WTC11 (cell line): ENCODE results near the gene KAT6B. TPM values are rescaled to one million over a fixed set of nuclear protein-coding genes. Genes with fewer than 3 reads are reported as not detected.

Experiments used
- ATAC-seq: fragments of 200-7000 bp; cut with Tn5 transposase; 2 replicates; pipeline ENCODE4 v1.10.0; 2021; ENCODE audit warnings: mild to moderate bottlenecking, moderate library complexity
- CTCF ChIA-PET: fragments of 300-600 bp; sonication (Branson Sonifier 250); formaldehyde crosslinking; loops from one replicate; lab custom pipeline; 2021; ENCODE audit warnings: antibody characterized with exemption; lab: Charles Lee
- POLR2A ChIA-PET: fragments of 350-600 bp; sonication (Branson Sonifier 250); formaldehyde crosslinking; loops from one replicate; lab custom pipeline; 2021; ENCODE audit warnings: antibody characterized with exemption; lab: Charles Lee
- DNase-seq: peaks from one replicate; pipeline ENCODE4 v3.0.0; 2021; ENCODE audit warnings: low spot score
- H3K27ac Mint-ChIP-seq: 2 replicates; pipeline ENCODE4 v1.8.0; 2021; ENCODE audit warnings: mixed read lengths
- H3K27me3 Mint-ChIP-seq: 2 replicates; pipeline ENCODE4 v1.8.0; 2021; ENCODE audit warnings: low read depth, mild to moderate bottlenecking, moderate library complexity, mixed read lengths
- H3K36me3 Mint-ChIP-seq: 2 replicates; pipeline ENCODE4 v1.8.0; 2021; ENCODE audit warnings: mixed read lengths
- H3K4me1 Mint-ChIP-seq: 2 replicates; pipeline ENCODE4 v1.8.0; 2022; ENCODE audit warnings: mixed read lengths
- H3K4me3 Mint-ChIP-seq: 2 replicates; pipeline ENCODE4 v1.8.0; 2021; ENCODE audit warnings: mild to moderate bottlenecking, moderate library complexity, mixed read lengths
- H3K9me3 Mint-ChIP-seq: 2 replicates; pipeline ENCODE4 v1.8.0; 2021; ENCODE audit warnings: mixed read lengths
- ATF1 ChIP-seq: sonication (generic); formaldehyde crosslinking; IDR thresholded peaks from 2 replicates; pipeline ENCODE4 v1.8.1; 2023; ENCODE audit warnings: mild to moderate bottlenecking, moderate library complexity, missing genetic modification reagents
- CREB1 ChIP-seq: sonication (generic); formaldehyde crosslinking; IDR thresholded peaks from 2 replicates; pipeline ENCODE4 v1.8.0; 2023; ENCODE audit warnings: mild to moderate bottlenecking, missing genetic modification reagents
- E2F1 ChIP-seq: sonication (generic); formaldehyde crosslinking; IDR thresholded peaks from 2 replicates; pipeline ENCODE4 v1.8.0; 2022; ENCODE audit warnings: mild to moderate bottlenecking, missing genetic modification reagents
- ETV6 ChIP-seq: sonication (generic); formaldehyde crosslinking; IDR thresholded peaks from 2 replicates; pipeline ENCODE4 v1.8.1; 2022; ENCODE audit warnings: mild to moderate bottlenecking, missing genetic modification reagents
- FOXJ3 ChIP-seq: sonication (generic); formaldehyde crosslinking; IDR thresholded peaks from 2 replicates; pipeline ENCODE4 v1.9.0; 2021; ENCODE audit warnings: missing genetic modification reagents, mild to moderate bottlenecking, borderline replicate concordance
- FOXK1 ChIP-seq: sonication (generic); formaldehyde crosslinking; IDR thresholded peaks from 2 replicates; pipeline ENCODE4 v1.8.0; 2022; ENCODE audit warnings: mild to moderate bottlenecking, moderate library complexity, missing genetic modification reagents
- JAZF1 ChIP-seq: fragments of 250-450 bp; sonication (Bioruptor Pico); IDR thresholded peaks from 2 replicates; pipeline ENCODE4 v1.9.0; 2021; ENCODE audit warnings: moderate library complexity, mild to moderate bottlenecking, inconsistent platforms
- NFE2L1 ChIP-seq: sonication (generic); formaldehyde crosslinking; IDR thresholded peaks from 2 replicates; pipeline ENCODE4 v1.8.1; 2023; ENCODE audit warnings: missing genetic modification reagents
- OVOL2 ChIP-seq: fragments of 250-450 bp; sonication (Bioruptor Pico); IDR thresholded peaks from 2 replicates; pipeline ENCODE4 v1.9.0; 2021; ENCODE audit warnings: mild to moderate bottlenecking, borderline replicate concordance
- PRDM15 ChIP-seq: sonication (generic); formaldehyde crosslinking; IDR thresholded peaks from 2 replicates; pipeline ENCODE4 v1.8.0; 2022; ENCODE audit warnings: missing genetic modification reagents
- PRRX2 ChIP-seq: fragments of 250-450 bp; sonication (Bioruptor Pico); IDR thresholded peaks from 2 replicates; pipeline ENCODE4 v1.8.0; 2021; ENCODE audit warnings: mild to moderate bottlenecking
- ZNF121 ChIP-seq: sonication (generic); formaldehyde crosslinking; IDR thresholded peaks from 2 replicates; pipeline ENCODE4 v1.8.0; 2023; ENCODE audit warnings: missing genetic modification reagents
- ZNF219 ChIP-seq: sonication (generic); formaldehyde crosslinking; IDR thresholded peaks from 2 replicates; pipeline ENCODE4 v1.8.0; 2023; ENCODE audit warnings: missing genetic modification reagents, mild to moderate bottlenecking, borderline replicate concordance
- ZNF232 ChIP-seq: sonication (generic); formaldehyde crosslinking; IDR thresholded peaks from 2 replicates; pipeline ENCODE4 v1.8.0; 2022; ENCODE audit warnings: mild to moderate bottlenecking, missing genetic modification reagents
- ZNF512 ChIP-seq: sonication (generic); formaldehyde crosslinking; IDR thresholded peaks from 2 replicates; pipeline ENCODE4 v1.8.1; 2022; ENCODE audit warnings: missing genetic modification reagents, borderline replicate concordance
- ZSCAN18 ChIP-seq: fragments of 250-450 bp; sonication (Bioruptor Pico); IDR thresholded peaks from 2 replicates; pipeline ENCODE4 v2.1.2; 2022; ENCODE audit warnings: mild to moderate bottlenecking, moderate library complexity
- total RNA-seq: library from RNA; stranded (reverse); gene quantifications from 3 replicates; pipeline ENCODE4 v1.2.3, GENCODE V29; 2021
- TF ChIP-seq, protein P1 (sequence below): sonication (generic); formaldehyde crosslinking; IDR thresholded peaks from 2 replicates; pipeline ENCODE4 v1.8.0; 2022; ENCODE audit warnings: mild to moderate bottlenecking, missing genetic modification reagents
- TF ChIP-seq, protein P2 (sequence below): fragments of 250-450 bp; sonication (Bioruptor Pico); IDR thresholded peaks from 2 replicates; pipeline ENCODE4 v1.8.0; 2021; ENCODE audit warnings: mild to moderate bottlenecking
- TF ChIP-seq, protein P3 (sequence below): sonication (generic); formaldehyde crosslinking; IDR thresholded peaks from 2 replicates; pipeline ENCODE4 v1.8.0; 2023; ENCODE audit warnings: mild to moderate bottlenecking, missing genetic modification reagents

KAT6B gene
- total RNA-seq, 1 experiment from 2014 or later, result 18.5 TPM

DNA sequence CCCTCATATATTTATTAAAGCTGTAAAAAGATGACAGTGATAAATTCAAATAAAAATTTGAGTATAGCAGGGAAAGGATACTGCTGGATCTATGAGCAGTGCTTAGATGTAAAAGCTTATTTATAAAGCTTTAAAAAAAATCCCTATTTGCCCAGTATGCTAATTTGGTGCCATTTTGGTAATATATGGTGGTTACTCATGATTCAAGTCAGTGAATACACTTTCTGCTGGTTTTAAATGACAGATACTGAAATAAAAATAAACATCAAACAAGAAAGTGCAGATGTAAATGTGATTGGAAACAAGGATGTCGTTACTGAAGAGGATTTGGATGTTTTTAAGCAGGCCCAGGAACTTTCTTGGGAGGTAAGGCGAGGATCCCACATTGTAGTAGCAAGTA is 150.7 kb downstream of the KAT6B start:
- H3K27me3 Mint-ChIP-seq, result no peaks in the 10 kb centered on the region
- peaks cover 6% of the 10 kb centered on the region for H3K36me3 Mint-ChIP-seq
- ATAC-seq, result no peak
- no peak overlapping the region for H3K27ac Mint-ChIP-seq
- ChIA-PET CTCF (interaction anchor here (1.4 to 1.7 kb wide), 2 partner anchors 19 to 121 kb away, joined by 5 to 6 read pairs; no protein-coding TSS in a partner anchor), POLR2A (no interaction called here)
- no peak overlapping the region for H3K4me3 Mint-ChIP-seq
- no peaks in the 10 kb centered on the region for H3K4me1 Mint-ChIP-seq
- DNase-seq, result no peak
- no peaks in the 10 kb centered on the region for H3K9me3 Mint-ChIP-seq
- TF ChIP-seq ETV6 (CRISPR knock-in tag) (no peak), ATF1 (CRISPR knock-in tag) (no peak), CREB1 (CRISPR knock-in tag) (no peak)

GRCh38 chr10:74977913-74978847 is 151.8 kb downstream of the KAT6B start:
- Mint-ChIP-seq H3K4me1 (no peaks in the 10 kb centered on the region), H3K27ac (no peak overlapping the region), H3K9me3 (no peaks in the 10 kb centered on the region), H3K4me3 (no peak overlapping the region), H3K27me3 (no peaks in the 10 kb centered on the region), H3K36me3 (peaks cover 8% of the 10 kb centered on the region)
- DNase-seq (no peak), ATAC-seq (no peak)
- ChIA-PET CTCF (no interaction called here), POLR2A (no interaction called here)
- TF ChIP-seq E2F1 (CRISPR knock-in tag) (no peak), CREB1 (CRISPR knock-in tag) (no peak), OVOL2 (CRISPR knock-in tag) (no peak), FOXJ3 (CRISPR knock-in tag) (no peak), ZSCAN18 (CRISPR knock-in tag) (no peak), PRDM15 (CRISPR knock-in tag) (no peak), PRRX2 (no peak), ZNF512 (CRISPR knock-in tag) (no peak), NFE2L1 (CRISPR knock-in tag) (no peak), FOXK1 (no peak), ZNF121 (CRISPR knock-in tag) (no peak), JAZF1 (CRISPR knock-in tag) (no peak), ZNF232 (CRISPR knock-in tag) (no peak), ZNF219 (CRISPR knock-in tag) (no peak)
- TF ChIP-seq, protein P1, sequence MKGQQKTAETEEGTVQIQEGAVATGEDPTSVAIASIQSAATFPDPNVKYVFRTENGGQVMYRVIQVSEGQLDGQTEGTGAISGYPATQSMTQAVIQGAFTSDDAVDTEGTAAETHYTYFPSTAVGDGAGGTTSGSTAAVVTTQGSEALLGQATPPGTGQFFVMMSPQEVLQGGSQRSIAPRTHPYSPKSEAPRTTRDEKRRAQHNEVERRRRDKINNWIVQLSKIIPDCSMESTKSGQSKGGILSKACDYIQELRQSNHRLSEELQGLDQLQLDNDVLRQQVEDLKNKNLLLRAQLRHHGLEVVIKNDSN, result no peak
- TF ChIP-seq, protein P2, sequence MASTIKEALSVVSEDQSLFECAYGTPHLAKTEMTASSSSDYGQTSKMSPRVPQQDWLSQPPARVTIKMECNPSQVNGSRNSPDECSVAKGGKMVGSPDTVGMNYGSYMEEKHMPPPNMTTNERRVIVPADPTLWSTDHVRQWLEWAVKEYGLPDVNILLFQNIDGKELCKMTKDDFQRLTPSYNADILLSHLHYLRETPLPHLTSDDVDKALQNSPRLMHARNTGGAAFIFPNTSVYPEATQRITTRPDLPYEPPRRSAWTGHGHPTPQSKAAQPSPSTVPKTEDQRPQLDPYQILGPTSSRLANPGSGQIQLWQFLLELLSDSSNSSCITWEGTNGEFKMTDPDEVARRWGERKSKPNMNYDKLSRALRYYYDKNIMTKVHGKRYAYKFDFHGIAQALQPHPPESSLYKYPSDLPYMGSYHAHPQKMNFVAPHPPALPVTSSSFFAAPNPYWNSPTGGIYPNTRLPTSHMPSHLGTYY (CRISPR knock-in tag), result no peak
- TF ChIP-seq, protein P3, sequence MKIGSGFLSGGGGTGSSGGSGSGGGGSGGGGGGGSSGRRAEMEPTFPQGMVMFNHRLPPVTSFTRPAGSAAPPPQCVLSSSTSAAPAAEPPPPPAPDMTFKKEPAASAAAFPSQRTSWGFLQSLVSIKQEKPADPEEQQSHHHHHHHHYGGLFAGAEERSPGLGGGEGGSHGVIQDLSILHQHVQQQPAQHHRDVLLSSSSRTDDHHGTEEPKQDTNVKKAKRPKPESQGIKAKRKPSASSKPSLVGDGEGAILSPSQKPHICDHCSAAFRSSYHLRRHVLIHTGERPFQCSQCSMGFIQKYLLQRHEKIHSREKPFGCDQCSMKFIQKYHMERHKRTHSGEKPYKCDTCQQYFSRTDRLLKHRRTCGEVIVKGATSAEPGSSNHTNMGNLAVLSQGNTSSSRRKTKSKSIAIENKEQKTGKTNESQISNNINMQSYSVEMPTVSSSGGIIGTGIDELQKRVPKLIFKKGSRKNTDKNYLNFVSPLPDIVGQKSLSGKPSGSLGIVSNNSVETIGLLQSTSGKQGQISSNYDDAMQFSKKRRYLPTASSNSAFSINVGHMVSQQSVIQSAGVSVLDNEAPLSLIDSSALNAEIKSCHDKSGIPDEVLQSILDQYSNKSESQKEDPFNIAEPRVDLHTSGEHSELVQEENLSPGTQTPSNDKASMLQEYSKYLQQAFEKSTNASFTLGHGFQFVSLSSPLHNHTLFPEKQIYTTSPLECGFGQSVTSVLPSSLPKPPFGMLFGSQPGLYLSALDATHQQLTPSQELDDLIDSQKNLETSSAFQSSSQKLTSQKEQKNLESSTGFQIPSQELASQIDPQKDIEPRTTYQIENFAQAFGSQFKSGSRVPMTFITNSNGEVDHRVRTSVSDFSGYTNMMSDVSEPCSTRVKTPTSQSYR (CRISPR knock-in tag), result no peak
